ENCODE results near the gene MPPED1. TPM values are rescaled to one million over a fixed set of nuclear protein-coding genes. Genes with fewer than 3 reads are reported as not detected.

Gene MPPED1
- total RNA-seq, 4 donors from 2014 or later: 0.23 to 0.99 (median 0.80) TPM; not detected in 1

DNA sequence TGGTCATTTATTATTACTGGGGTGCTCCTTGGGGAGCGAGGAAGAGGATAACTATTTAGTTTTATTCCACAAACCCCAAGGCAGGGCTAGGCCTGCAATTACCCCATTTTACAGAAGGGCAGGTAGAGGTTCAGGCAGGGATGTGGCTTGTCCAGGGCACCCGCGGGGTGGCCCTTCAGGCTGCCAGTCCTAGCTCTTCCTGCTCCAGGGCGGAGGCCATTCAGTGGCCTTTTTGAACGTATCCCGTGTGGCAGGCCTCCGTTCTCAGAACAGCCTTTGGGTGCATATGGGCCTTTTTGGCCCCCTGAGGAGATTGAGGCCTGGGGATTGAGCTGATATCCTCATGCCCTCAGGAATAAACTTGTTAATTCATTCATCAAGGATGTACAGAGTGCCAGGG lies 66.2 kb downstream of the MPPED1 start:
- Histone ChIP-seq H3K27ac (no peak overlapping the region), H3K27me3 (no peaks in the 10 kb centered on the region), H3K4me1 (no peaks in the 10 kb centered on the region), H3K36me3 (no peaks in the 10 kb centered on the region), H3K9me3 (no peaks in the 10 kb centered on the region), H3K4me3 (no peak overlapping the region)
- no peak for DNase-seq (ENCODE audit: low spot score in 2 of 2)
- TF ChIP-seq POLR2A (IDR thresholded peaks at IDR 0.05): no peak
- no peak for TF ChIP-seq CTCF (IDR thresholded peaks at IDR 0.05)
- TF ChIP-seq EP300 (IDR thresholded peaks at IDR 0.05): no peak
- TF ChIP-seq POLR2AphosphoS5 (IDR thresholded peaks at IDR 0.05): no peak
- WGBS: 95% methylated on average over 7 of the region's 7 CpGs

- Histone ChIP-seq H3K27ac (no peak overlapping the region), H3K27me3 (no peaks in the 10 kb centered on the region), H3K4me1 (no peaks in the 10 kb centered on the region), H3K36me3 (no peaks in the 10 kb centered on the region), H3K4me3 (no peak overlapping the region), H3K9me3 (no peaks in the 10 kb centered on the region)
- no peak for DNase-seq (ENCODE audit: low spot score in 2 of 2)
- TF ChIP-seq POLR2AphosphoS5 (IDR thresholded peaks at IDR 0.05): no peak
- no peak for TF ChIP-seq POLR2A (IDR thresholded peaks at IDR 0.05)
- TF ChIP-seq EP300 (IDR thresholded peaks at IDR 0.05): no peak
- no peak for TF ChIP-seq CTCF (IDR thresholded peaks at IDR 0.05)
- 91% methylated on average over 19 of the region's 21 CpGs for WGBS
These were observed 66.9 kb downstream of the MPPED1 start for GRCh38 chr22:43478621-43479300.

GRCh38 chr22:43479301-43479950 lies 67.6 kb downstream of the MPPED1 start:
- H3K4me3 ChIP-seq: no peak overlapping the region
- WGBS: 69% methylated on average over 6 of the region's 7 CpGs
- no peak for DNase-seq (ENCODE audit: low spot score in 2 of 2)
- H3K36me3 ChIP-seq: no peaks in the 10 kb centered on the region
- H3K27me3 ChIP-seq: no peaks in the 10 kb centered on the region
- no peak for TF ChIP-seq EP300 (IDR thresholded peaks at IDR 0.05)
- H3K27ac ChIP-seq: no peak overlapping the region
- H3K4me1 ChIP-seq: no peaks in the 10 kb centered on the region
- H3K9me3 ChIP-seq: no peaks in the 10 kb centered on the region

GRCh38 chr22:43479962-43480361 lies 68.1 kb downstream of the MPPED1 start:
- no peaks in the 10 kb centered on the region for H3K27me3 ChIP-seq
- no peaks in the 10 kb centered on the region for H3K36me3 ChIP-seq
- no peak for DNase-seq (ENCODE audit: low spot score in 2 of 2)
- no peak overlapping the region for H3K4me3 ChIP-seq
- H3K4me1 ChIP-seq: no peaks in the 10 kb centered on the region
- H3K27ac ChIP-seq: no peak overlapping the region
- no peak for TF ChIP-seq EP300 (IDR thresholded peaks at IDR 0.05)
- no peak for TF ChIP-seq POLR2A (IDR thresholded peaks at IDR 0.05)
- no peak for TF ChIP-seq CTCF (IDR thresholded peaks at IDR 0.05)
- no peak for TF ChIP-seq POLR2AphosphoS5 (IDR thresholded peaks at IDR 0.05)
- 88% methylated on average over 3 of the region's 7 CpGs for WGBS
- H3K9me3 ChIP-seq: no peaks in the 10 kb centered on the region

DNA sequence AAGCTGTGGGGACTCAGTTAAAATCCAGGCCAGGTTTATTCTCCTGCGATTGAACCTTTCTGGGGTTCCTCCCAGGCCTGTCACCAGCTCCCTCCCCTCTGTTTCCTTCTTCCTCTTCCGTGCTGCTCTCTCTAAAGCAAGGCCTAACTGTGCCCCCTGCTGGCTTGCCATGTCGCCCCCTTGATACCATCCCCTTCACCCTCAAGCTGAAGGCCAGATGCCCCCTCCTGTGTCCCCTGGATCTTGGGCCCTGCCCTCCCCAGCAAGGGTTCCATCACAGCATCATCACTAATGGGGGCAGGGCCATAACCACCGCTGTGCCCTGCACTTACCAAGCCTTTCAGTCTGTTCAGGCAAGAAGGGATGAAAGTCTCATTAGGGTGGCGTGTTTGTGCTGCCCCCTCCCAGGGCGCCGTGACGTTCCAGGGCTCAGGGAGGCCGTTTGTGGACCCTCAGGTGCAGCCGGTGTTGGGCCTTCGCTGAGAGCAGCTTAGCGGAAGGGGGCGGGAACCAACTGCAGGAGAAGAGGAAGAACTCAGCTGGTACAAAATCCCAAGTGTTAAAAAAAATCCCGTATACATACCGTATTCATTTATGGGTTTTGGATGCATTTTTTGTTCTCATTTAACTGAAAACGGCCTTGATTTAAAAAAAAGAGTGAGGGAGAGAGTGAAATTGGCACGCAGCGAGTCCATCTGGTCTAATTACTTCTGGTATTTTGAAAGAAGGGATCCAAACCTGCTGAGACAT lies 69.9 kb downstream of the MPPED1 start:
- Histone ChIP-seq H3K27me3 (peaks cover 6% of the 10 kb centered on the region), H3K36me3 (no peaks in the 10 kb centered on the region), H3K9me3 (no peaks in the 10 kb centered on the region), H3K27ac (no peak overlapping the region), H3K4me3 (no peak overlapping the region), H3K4me1 (no peaks in the 10 kb centered on the region)
- TF ChIP-seq POLR2A (IDR thresholded peaks at IDR 0.05) (no peak), POLR2AphosphoS5 (IDR thresholded peaks at IDR 0.05) (no peak), CTCF (IDR thresholded peaks at IDR 0.05) (no peak), EP300 (IDR thresholded peaks at IDR 0.05) (no peak)
- DNase-seq (ENCODE audit: low spot score in 2 of 2): no peak
- WGBS: 42% methylated on average over 18 of the region's 18 CpGs

Data from suprapubic skin (tissue), 4 donors.